Measurements from ENCODE around the gene TMOD1. TPM values are rescaled to one million over a fixed set of nuclear protein-coding genes. Genes with fewer than 3 reads are reported as not detected.
"Not testable (repeated sequence)": the region's sequence is repeated elsewhere in the genome, so short reads cannot be mapped to it uniquely, and the experiment has no call there.

The TMOD1 gene
- total RNA-seq = 21.1 TPM

- intact Hi-C loops (cut with DNase I) = loop anchor here (5.0 to 10.0 kb wide), 2 partner anchors 61 to 93 kb away; no protein-coding TSS in a partner anchor
- Histone ChIP-seq H3K4me1 (peaks cover 31% of the 10 kb centered on the region), H3K27me3 (no peaks in the 10 kb centered on the region), H3K4me3 (peak within 1 kb of the TSS; percentile 63 to 80), H3K9me3 (no peaks in the 10 kb centered on the region), H3K27ac (peak within 1 kb of the TSS; percentile 97), H3K36me3 (peaks cover 0 to 1% of the 10 kb centered on the region in 2 donors)
- DNase-seq (ENCODE audit: extremely low spot score in 2 of 2) = no peak
- TF ChIP-seq CTCF (IDR thresholded peaks at IDR 0.05) (no peak), POLR2A (IDR thresholded peaks at IDR 0.05) (peak in 1 of 2 donors; percentile 37), POLR2AphosphoS5 (IDR thresholded peaks at IDR 0.05; ENCODE audit: insufficient read depth in 1 of 2, low read depth in 1 of 2) (peak in 1 of 2 donors; percentile 67)
These were observed at the start of gene TMOD1 for GRCh38 chr9:97501177-97501971. TMOD1 (plus strand) TSS chr9:97501666; CDS start chr9:97524189, 22,523 bp downstream.

GRCh38 chr9:97453573-97453972 is 47.9 kb upstream of the TMOD1 start:
- H3K9me3 ChIP-seq; H3K4me1 ChIP-seq; intact Hi-C loops (cut with DNase I); H3K27ac ChIP-seq; H3K27me3 ChIP-seq; DNase-seq (ENCODE audit: extremely low spot score in 2 of 2); H3K4me3 ChIP-seq; H3K36me3 ChIP-seq: not testable (repeated sequence)

GRCh38 chr9:97456841-97457240 is 44.6 kb upstream of the TMOD1 start:
- H3K4me3 ChIP-seq; H3K4me1 ChIP-seq; DNase-seq (ENCODE audit: extremely low spot score in 2 of 2); H3K27ac ChIP-seq; H3K27me3 ChIP-seq; intact Hi-C loops (cut with DNase I); H3K9me3 ChIP-seq; H3K36me3 ChIP-seq: not testable (repeated sequence)

GRCh38 chr9:97459326-97459725 is 42.1 kb upstream of the TMOD1 start:
- Histone ChIP-seq H3K4me3 (no peak overlapping the region), H3K36me3 (peaks cover 0 to 7% of the 10 kb centered on the region in 2 donors), H3K27me3 (no peaks in the 10 kb centered on the region), H3K4me1 (no peaks in the 10 kb centered on the region), H3K9me3 (no peaks in the 10 kb centered on the region), H3K27ac (no peak overlapping the region)
- no peak for TF ChIP-seq CTCF (IDR thresholded peaks at IDR 0.05)
- no peak for TF ChIP-seq POLR2A (IDR thresholded peaks at IDR 0.05)
- TF ChIP-seq POLR2AphosphoS5 (IDR thresholded peaks at IDR 0.05; ENCODE audit: insufficient read depth in 1 of 2, low read depth in 1 of 2) = no peak
- intact Hi-C loops (cut with DNase I) = no loop called here
- no peak for DNase-seq (ENCODE audit: extremely low spot score in 2 of 2)

GRCh38 chr9:97462159-97462558 is 39.3 kb upstream of the TMOD1 start:
- no peak for DNase-seq (ENCODE audit: extremely low spot score in 2 of 2)
- no peak overlapping the region for H3K27ac ChIP-seq
- TF ChIP-seq POLR2AphosphoS5 (IDR thresholded peaks at IDR 0.05; ENCODE audit: insufficient read depth in 1 of 2, low read depth in 1 of 2) (no peak), POLR2A (IDR thresholded peaks at IDR 0.05) (no peak), CTCF (IDR thresholded peaks at IDR 0.05) (no peak)

GRCh38 chr9:97462914-97463313 is 38.6 kb upstream of the TMOD1 start:
- Histone ChIP-seq H3K27ac (no peak overlapping the region), H3K9me3 (no peaks in the 10 kb centered on the region), H3K27me3 (no peaks in the 10 kb centered on the region), H3K4me3 (no peak overlapping the region), H3K36me3 (peaks cover 0 to 7% of the 10 kb centered on the region in 2 donors), H3K4me1 (no peaks in the 10 kb centered on the region)
- intact Hi-C loops (cut with DNase I) = no loop called here
- no peak for TF ChIP-seq CTCF (IDR thresholded peaks at IDR 0.05)
- TF ChIP-seq POLR2A (IDR thresholded peaks at IDR 0.05) = no peak
- no peak for TF ChIP-seq POLR2AphosphoS5 (IDR thresholded peaks at IDR 0.05; ENCODE audit: insufficient read depth in 1 of 2, low read depth in 1 of 2)
- no peak for DNase-seq (ENCODE audit: extremely low spot score in 2 of 2)

More at GRCh38 chr9:97462159-97462558, 39.3 kb upstream of the TMOD1 start:
- no peaks in the 10 kb centered on the region for H3K27me3 ChIP-seq
- intact Hi-C loops (cut with DNase I) = no loop called here
- no peaks in the 10 kb centered on the region for H3K9me3 ChIP-seq
- no peaks in the 10 kb centered on the region for H3K4me1 ChIP-seq
- H3K4me3 ChIP-seq = no peak overlapping the region
- peaks cover 0 to 7% of the 10 kb centered on the region in 2 donors for H3K36me3 ChIP-seq

All from vagina (tissue), 2 donors.